ENCODE results near the gene ATP13A5.

GRCh38 chr3:193305356-193305755 lies 73.2 kb downstream of the ATP13A5 start:
- TF ChIP-seq CTCF (IDR thresholded peaks at IDR 0.05; ENCODE audit: low read depth, low read length) (no peak), EZH2phosphoT487 (IDR thresholded peaks at IDR 0.05; ENCODE audit: low read depth) (no peak)
